Prostate gland (tissue), 2 donors: Measurements from ENCODE around the gene ZNF277.

Experiments used
- POLR2A ChIP-seq: fragments of 450-650 bp; IDR thresholded peaks from one replicate; pipeline ENCODE4 v1.6.1; 2016; ENCODE audit warnings: antibody characterized with exemption, mild to moderate bottlenecking
- POLR2AphosphoS5 ChIP-seq: sonication (generic); formaldehyde crosslinking; IDR thresholded peaks from one replicate; pipeline ENCODE4 v1.6.1; 2017; ENCODE audit warnings: antibody characterized with exemption
- TF ChIP-seq, protein P1 (sequence below), 4 experiments: fragments of 200-600 bp in 2 of 4; fragments of 450-650 bp in 2 of 4; sonication (generic) in 2 of 4; IDR thresholded peaks; 1 replicate in 3 of 4; 2 replicates in 1 of 4; pipeline ENCODE4 v1.5.1; 2016 to 2019; ENCODE audit warnings: antibody characterized with exemption in 4 of 4, mild to moderate bottlenecking in 2 of 4, moderate library complexity in 2 of 4

GRCh38 chr7:112176241-112176640 is 30.3 kb upstream of the ZNF277 start:
- TF ChIP-seq, protein P1, sequence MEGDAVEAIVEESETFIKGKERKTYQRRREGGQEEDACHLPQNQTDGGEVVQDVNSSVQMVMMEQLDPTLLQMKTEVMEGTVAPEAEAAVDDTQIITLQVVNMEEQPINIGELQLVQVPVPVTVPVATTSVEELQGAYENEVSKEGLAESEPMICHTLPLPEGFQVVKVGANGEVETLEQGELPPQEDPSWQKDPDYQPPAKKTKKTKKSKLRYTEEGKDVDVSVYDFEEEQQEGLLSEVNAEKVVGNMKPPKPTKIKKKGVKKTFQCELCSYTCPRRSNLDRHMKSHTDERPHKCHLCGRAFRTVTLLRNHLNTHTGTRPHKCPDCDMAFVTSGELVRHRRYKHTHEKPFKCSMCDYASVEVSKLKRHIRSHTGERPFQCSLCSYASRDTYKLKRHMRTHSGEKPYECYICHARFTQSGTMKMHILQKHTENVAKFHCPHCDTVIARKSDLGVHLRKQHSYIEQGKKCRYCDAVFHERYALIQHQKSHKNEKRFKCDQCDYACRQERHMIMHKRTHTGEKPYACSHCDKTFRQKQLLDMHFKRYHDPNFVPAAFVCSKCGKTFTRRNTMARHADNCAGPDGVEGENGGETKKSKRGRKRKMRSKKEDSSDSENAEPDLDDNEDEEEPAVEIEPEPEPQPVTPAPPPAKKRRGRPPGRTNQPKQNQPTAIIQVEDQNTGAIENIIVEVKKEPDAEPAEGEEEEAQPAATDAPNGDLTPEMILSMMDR (IDR thresholded peaks at IDR 0.05): no peak
- TF ChIP-seq POLR2A: no peak
- no peak for TF ChIP-seq POLR2AphosphoS5
